Stomach (tissue), 4 donors: ENCODE measurements around the gene DLG5.

Experiments used
- CTCF ChIP-seq, 7 experiments: fragments of 450-650 bp in 4 of 7; fragments of 200-600 bp in 3 of 7; sonication (generic) in 3 of 7; IDR thresholded peaks; one replicate each; pipeline ENCODE4 v1.5.1; 2016 to 2019; ENCODE audit warnings: antibody characterized with exemption in 7 of 7, control low read depth in 2 of 7, mild to moderate bottlenecking in 1 of 7
- EP300 ChIP-seq: sonication (generic); formaldehyde crosslinking; IDR thresholded peaks from one replicate; pipeline ENCODE4 v1.6.1; 2017; ENCODE audit warnings: antibody characterized with exemption
- POLR2AphosphoS5 ChIP-seq, 3 donors: sonication (generic); formaldehyde crosslinking; IDR thresholded peaks; one replicate each; pipeline ENCODE4 v1.6.1; 2016; ENCODE audit warnings: antibody characterized with exemption in 3 of 3

GRCh38 chr10:77962350-77963146, 36.0 kb upstream of the DLG5 start:
- TF ChIP-seq CTCF (IDR thresholded peaks at IDR 0.05) (no peak), POLR2AphosphoS5 (IDR thresholded peaks at IDR 0.05) (no peak), EP300 (no peak)
